ENCODE results near the gene DYNC2LI1.

DYNC2LI1 gene

GRCh38 chr2:43818761-43819160 lies 44.9 kb downstream of the DYNC2LI1 start:
- peak in 1 of 3 experiments; percentile 14 for DNase-seq (ENCODE audit: low read depth in 3 of 3)

GRCh38 chr2:43819491-43820163 lies 45.8 kb downstream of the DYNC2LI1 start:
- no peak for DNase-seq (ENCODE audit: low read depth in 3 of 3)

DNA sequence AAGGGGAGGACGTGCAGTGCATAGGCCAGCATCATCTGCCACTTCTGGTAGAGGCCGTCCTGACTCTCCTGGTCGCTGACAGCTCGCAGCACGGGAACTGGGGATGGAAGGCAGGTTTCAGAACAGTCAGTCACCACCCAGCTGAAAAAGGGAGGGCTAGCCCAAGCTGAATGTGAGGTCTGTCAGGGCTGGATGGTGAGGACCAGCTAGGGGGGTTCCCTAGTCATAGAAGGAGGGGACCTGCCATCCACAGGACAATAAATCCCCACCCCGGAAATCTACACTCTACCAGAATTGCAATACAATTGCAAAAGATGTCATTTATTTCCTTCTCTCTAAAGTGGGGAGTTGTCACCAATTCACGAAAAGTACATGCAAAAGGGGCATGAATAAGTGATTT lies 49.0 kb downstream of the DYNC2LI1 start:
- DNase-seq (ENCODE audit: low read depth in 3 of 3) = no peak

- DNase-seq (ENCODE audit: low read depth in 3 of 3) = no peak
These were observed 49.9 kb downstream of the DYNC2LI1 start for GRCh38 chr2:43823751-43824150.

DNA sequence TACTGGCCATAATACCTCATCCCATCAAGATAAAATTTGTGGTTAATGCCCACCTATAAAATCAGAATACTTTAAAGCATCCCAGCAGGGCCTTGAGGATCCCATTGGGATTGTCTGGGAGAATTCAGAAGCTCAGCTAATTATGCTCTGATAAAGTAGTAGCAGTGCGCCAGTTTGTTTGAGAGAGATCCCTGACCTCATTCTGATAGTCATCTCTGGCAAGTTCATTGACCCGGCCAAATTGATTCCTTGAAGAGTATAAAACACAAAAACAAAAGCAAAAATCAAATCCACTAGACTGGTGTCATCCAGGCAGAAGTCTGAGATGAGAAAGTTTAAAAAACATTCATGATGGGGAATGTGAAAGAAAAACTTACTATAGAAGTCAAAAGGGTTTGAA lies 50.7 kb downstream of the DYNC2LI1 start:
- no peak for DNase-seq (ENCODE audit: low read depth in 3 of 3)

- DNase-seq (ENCODE audit: low read depth in 3 of 3) = no peak
These were observed 51.2 kb downstream of the DYNC2LI1 start for GRCh38 chr2:43824951-43825493.

GRCh38 chr2:43825841-43826240 lies 52.0 kb downstream of the DYNC2LI1 start:
- no peak for DNase-seq (ENCODE audit: low read depth in 3 of 3)

GRCh38 chr2:43826305-43827250 lies 52.7 kb downstream of the DYNC2LI1 start:
- no peak for DNase-seq (ENCODE audit: low read depth in 3 of 3)

DNA sequence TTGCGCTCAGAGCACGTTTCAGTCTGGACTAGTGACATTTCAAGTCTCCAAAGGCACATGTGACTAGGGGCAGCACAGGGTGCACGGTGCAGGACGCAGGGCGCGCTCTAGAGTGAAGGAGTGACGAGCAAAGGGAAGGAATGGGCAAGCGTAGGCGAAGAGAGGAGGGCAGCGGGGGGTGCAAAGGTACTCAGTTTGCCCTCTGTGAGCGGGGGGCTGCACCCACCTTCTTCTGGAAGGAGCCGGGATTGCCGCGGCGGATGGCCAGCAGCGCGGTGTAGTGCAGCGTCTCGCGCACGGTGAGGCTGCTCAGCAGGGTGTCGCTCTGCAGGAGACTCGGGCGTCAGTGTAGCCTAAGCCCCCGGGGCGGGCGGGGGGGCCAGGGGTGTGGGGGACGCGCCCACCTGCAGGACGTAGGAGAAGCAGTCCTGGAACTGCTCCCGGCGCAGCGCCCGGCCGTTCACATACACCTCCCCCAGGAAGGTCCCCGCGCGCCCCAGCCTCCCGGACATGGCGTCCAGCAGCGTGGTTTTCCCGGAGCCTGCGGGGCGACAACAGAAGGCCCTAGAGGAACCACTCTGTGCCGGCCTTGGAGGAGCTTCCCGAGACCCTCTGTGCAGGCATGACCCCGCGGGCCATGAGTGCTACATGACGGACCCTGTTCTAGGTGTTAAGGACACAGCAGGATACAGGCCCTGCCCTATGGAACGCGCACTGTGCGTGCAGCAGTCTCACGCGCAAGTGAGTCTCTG lies 57.9 kb downstream of the DYNC2LI1 start:
- no peak for DNase-seq (ENCODE audit: low read depth in 3 of 3)

DNA sequence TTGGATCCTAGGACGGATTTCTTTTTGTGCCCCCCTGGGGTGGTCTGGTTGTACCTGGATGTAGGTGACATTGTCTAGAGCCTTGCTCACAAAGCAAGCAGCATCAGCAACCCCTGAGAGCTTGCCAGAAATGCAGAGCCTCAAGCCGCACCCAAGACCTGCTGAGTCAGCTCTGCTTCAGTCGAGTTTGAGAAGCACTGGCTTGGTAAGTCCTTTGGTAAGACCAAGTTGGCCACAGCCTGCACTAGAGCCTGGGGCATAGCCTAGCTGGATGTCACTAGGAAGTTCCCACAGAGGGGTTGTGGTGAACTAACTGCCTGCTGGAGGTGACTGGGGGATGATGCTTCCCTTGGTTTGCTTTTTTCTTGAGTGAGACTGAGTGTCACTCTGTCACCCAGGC lies 58.6 kb downstream of the DYNC2LI1 start:
- DNase-seq (ENCODE audit: low read depth in 3 of 3) = no peak

DNA sequence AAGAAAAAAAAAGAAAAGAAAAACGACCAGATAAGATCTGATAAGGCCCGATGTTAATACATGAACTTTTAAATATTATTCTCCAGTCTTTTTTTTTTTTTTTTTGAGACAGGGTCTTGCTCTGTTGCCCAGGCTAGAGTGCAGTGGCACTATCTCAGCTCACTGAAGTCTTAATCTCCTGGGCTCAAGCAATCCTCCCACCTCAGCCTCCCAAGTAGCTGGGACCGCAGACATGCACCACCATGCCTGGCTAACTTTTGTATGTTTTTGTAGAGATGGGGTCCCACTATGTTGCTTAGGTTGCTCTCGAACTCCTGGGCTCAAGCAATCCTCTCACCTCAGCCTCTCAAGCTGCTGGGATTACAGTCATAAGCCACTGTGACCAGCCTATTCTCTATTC lies 63.2 kb downstream of the DYNC2LI1 start:
- DNase-seq (ENCODE audit: low read depth in 3 of 3) = no peak

- DNase-seq (ENCODE audit: low read depth in 3 of 3) = no peak
These were observed 64.2 kb downstream of the DYNC2LI1 start for GRCh38 chr2:43837831-43838559.

DNA sequence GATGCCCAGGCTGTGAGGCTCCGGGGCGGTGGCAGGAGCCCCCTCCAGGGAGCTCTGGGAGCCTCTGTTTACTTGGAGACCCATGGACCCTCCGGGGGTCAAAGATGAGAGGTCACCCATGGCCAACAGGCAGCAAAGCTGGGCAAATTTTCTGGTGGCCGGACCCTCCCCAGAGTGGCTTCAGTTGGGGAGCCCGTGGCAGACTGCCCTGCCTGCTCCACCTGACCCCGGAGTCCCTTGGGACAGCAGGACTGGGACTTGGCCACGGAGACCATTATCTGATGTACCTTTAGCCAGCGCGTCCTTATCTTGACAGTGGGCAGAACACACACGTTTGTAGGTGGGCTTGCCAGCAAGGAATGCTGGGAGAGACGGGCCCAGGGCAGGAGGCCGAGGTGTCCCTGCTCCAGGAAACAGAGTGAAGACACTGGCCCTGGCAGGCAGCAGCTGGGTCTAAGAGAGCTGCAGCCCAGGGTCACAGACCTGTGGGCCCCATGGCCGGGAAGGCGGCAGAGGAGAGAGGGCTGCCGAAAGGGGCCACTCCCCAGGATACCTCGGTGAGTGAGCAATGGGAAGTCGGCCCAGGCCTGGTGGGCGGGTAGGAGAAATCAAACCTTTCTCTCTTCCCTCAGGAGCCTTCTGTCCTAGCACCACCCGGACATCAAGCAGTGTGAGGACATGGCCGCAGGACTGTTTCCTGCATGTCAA lies 64.9 kb downstream of the DYNC2LI1 start, which contains the start of the genes ABCG5 and ABCG8:
ABCG5 (minus strand) TSS at position 280 of the 708 bp plus-strand sequence; CDS start at position 120, 160 bp downstream.
ABCG8 (plus strand) TSS at position 412 of the 708 bp plus-strand sequence; CDS start at position 495, 83 bp downstream.
- DNase-seq (ENCODE audit: low read depth in 3 of 3) = no peak

GRCh38 chr2:43839776-43840564 lies 66.1 kb downstream of the DYNC2LI1 start:
- no peak for DNase-seq (ENCODE audit: low read depth in 3 of 3)

- DNase-seq (ENCODE audit: low read depth in 3 of 3) = no peak
These were observed 67.1 kb downstream of the DYNC2LI1 start for GRCh38 chr2:43840965-43841364.

DNA sequence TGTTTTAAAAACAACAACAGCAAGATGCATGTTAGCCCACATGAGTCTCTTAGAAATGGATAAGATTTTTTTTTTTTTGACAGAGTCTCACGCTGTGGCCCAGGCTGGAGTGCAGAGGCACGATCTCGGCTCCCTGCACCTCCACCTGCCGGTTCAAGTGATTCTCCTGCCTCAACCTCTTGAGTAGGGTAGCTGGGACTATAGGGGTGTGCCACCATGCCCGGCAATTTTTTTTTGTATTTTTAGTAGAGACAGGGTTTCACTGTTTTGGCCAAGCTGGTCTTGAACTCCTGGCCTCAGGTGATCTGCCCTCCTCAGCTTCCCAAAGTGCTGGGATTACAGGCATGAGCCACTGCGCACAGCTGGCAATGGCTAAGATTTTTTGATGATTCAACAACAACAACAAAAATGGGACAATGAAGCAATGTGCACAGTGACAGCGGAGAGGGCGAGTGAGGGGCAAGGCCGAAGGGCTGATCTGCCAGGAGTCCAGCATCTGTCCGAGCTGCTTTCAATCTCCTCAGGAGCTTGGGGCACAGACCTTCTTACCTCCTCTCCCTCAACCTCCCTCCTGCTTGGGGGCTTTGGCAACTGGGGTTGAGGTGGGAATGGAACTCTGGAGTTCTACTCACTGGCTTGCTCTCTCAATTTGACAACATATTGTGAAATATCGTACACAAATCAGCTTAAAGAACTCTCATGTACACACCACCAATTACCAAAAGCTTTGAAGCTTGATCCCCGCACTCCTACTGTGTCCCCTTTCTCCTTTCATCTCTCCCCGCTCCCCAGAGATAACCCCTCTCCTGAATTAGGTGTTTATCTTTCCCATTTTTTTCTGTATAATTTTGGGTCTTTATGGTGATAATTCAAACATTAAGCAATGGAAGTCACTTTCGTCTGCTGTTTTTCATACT lies 68.4 kb downstream of the DYNC2LI1 start:
- DNase-seq (ENCODE audit: low read depth in 3 of 3) = no peak

DNA sequence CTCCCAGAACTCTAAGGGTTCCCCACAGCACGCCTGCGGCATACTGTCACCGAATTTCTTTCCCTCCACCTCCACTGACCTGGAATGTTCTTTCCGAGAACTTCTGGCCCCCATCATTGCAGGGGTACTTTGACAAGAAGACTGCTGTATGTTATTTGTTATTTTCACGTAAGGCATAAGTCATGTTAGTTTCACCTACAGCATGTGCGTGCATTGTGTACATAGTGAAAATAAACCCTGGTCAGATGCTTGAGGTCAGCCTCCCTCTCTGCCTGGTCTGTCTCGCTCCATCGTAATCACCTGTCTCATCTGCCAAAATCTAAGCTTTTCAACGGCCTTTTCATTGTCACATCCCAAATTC lies 69.0 kb downstream of the DYNC2LI1 start:
- DNase-seq (ENCODE audit: low read depth in 3 of 3) = no peak

GRCh38 chr2:43845181-43845580 lies 71.3 kb downstream of the DYNC2LI1 start:
- no peak for DNase-seq (ENCODE audit: low read depth in 3 of 3)

All from stimulated activated CD4-positive, alpha-beta T cell treated with anti-CD3 and anti-CD28 coated beads, TNF-alpha, amount 100 ng/mL, for 24 hours (primary cell).